MM.1S (cell line): ENCODE results near the gene TREX2.

Source experiments
- EZH2 ChIP-seq: fragments of 300-600 bp; sonication (generic); optimal IDR thresholded peaks from 2 replicates; pipeline ENCODE3; 2017; ENCODE audit warnings: low read depth, mild to moderate bottlenecking, antibody characterized with exemption, low read length, mixed read lengths
- EZH2phosphoT487 ChIP-seq: fragments of 300-600 bp; sonication (generic); IDR thresholded peaks from 2 replicates; pipeline ENCODE4 v1.6.1; 2018; ENCODE audit warnings: antibody characterized with exemption, low read length
- TF ChIP-seq, protein P1 (sequence below): fragments of 300-600 bp; sonication (generic); IDR thresholded peaks from 2 replicates; pipeline ENCODE4 v1.5.1; 2016; ENCODE audit warnings: antibody characterized with exemption, low read length, mixed read lengths

DNA sequence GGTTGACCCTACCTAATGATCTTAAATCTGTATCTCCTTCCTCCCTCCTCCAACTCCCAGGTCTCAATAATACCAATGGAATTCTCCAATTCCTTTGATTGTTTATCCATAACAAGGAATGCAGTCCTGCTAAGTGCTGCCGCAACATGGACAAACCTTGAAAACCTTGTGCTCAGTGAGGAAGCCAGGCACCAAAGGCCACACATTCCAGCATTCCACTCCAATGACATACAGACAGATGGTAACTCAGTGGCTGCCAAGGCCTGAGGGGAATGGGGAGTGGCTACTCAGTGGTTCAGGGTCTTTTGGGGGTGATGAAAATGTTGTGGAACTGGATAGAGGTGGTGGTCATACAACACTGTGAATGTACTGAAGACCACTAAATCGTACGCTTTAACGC is 14.1 kb upstream of the TREX2 start:
- TF ChIP-seq, protein P1, sequence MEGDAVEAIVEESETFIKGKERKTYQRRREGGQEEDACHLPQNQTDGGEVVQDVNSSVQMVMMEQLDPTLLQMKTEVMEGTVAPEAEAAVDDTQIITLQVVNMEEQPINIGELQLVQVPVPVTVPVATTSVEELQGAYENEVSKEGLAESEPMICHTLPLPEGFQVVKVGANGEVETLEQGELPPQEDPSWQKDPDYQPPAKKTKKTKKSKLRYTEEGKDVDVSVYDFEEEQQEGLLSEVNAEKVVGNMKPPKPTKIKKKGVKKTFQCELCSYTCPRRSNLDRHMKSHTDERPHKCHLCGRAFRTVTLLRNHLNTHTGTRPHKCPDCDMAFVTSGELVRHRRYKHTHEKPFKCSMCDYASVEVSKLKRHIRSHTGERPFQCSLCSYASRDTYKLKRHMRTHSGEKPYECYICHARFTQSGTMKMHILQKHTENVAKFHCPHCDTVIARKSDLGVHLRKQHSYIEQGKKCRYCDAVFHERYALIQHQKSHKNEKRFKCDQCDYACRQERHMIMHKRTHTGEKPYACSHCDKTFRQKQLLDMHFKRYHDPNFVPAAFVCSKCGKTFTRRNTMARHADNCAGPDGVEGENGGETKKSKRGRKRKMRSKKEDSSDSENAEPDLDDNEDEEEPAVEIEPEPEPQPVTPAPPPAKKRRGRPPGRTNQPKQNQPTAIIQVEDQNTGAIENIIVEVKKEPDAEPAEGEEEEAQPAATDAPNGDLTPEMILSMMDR, result no peak
- no peak for TF ChIP-seq EZH2
- TF ChIP-seq EZH2phosphoT487, result no peak
